ENCODE data around the gene SOX6.

The SOX6 gene

GRCh38 chr11:15940462-15941205, 415.7 kb downstream of the SOX6 start:
- TF ChIP-seq POLR2AphosphoS5 (IDR thresholded peaks at IDR 0.05; ENCODE audit: low read depth, low read length): no peak
- TF ChIP-seq TAF1 (IDR thresholded peaks at IDR 0.05; ENCODE audit: borderline replicate concordance, insufficient read depth, low read length): no peak
- no peak for TF ChIP-seq FOXP2 (optimal IDR thresholded peaks at IDR 0.05; ENCODE audit: borderline replicate concordance, extremely low read depth, extremely low read length, insufficient read depth)
- no peak for TF ChIP-seq REST (IDR thresholded peaks at IDR 0.05; ENCODE audit: insufficient read depth in 1 of 2, low read depth in 2 of 2, low read length in 2 of 2)
- no peak for TF ChIP-seq SIN3A (IDR thresholded peaks at IDR 0.05; ENCODE audit: borderline replicate concordance, insufficient read depth, low read length)

GRCh38 chr11:15938983-15939382, 417.4 kb downstream of the SOX6 start:
- TF ChIP-seq REST (IDR thresholded peaks at IDR 0.05; ENCODE audit: insufficient read depth in 1 of 2, low read depth in 2 of 2, low read length in 2 of 2): no peak
- TF ChIP-seq SIN3A (IDR thresholded peaks at IDR 0.05; ENCODE audit: borderline replicate concordance, insufficient read depth, low read length): no peak
- no peak for TF ChIP-seq TAF1 (IDR thresholded peaks at IDR 0.05; ENCODE audit: borderline replicate concordance, insufficient read depth, low read length)
- TF ChIP-seq POLR2AphosphoS5 (IDR thresholded peaks at IDR 0.05; ENCODE audit: low read depth, low read length): no peak
- no peak for TF ChIP-seq FOXP2 (optimal IDR thresholded peaks at IDR 0.05; ENCODE audit: borderline replicate concordance, extremely low read depth, extremely low read length, insufficient read depth)

GRCh38 chr11:15938121-15938611, 418.2 kb downstream of the SOX6 start:
- TF ChIP-seq POLR2AphosphoS5 (IDR thresholded peaks at IDR 0.05; ENCODE audit: low read depth, low read length) (no peak), SIN3A (IDR thresholded peaks at IDR 0.05; ENCODE audit: borderline replicate concordance, insufficient read depth, low read length) (no peak), FOXP2 (optimal IDR thresholded peaks at IDR 0.05; ENCODE audit: borderline replicate concordance, extremely low read depth, extremely low read length, insufficient read depth) (no peak), REST (IDR thresholded peaks at IDR 0.05; ENCODE audit: insufficient read depth in 1 of 2, low read depth in 2 of 2, low read length in 2 of 2) (no peak), TAF1 (IDR thresholded peaks at IDR 0.05; ENCODE audit: borderline replicate concordance, insufficient read depth, low read length) (no peak)

- TF ChIP-seq FOXP2 (optimal IDR thresholded peaks at IDR 0.05; ENCODE audit: borderline replicate concordance, extremely low read depth, extremely low read length, insufficient read depth): no peak
- TF ChIP-seq POLR2AphosphoS5 (IDR thresholded peaks at IDR 0.05; ENCODE audit: low read depth, low read length): no peak
- no peak for TF ChIP-seq REST (IDR thresholded peaks at IDR 0.05; ENCODE audit: insufficient read depth in 1 of 2, low read depth in 2 of 2, low read length in 2 of 2)
- no peak for TF ChIP-seq SIN3A (IDR thresholded peaks at IDR 0.05; ENCODE audit: borderline replicate concordance, insufficient read depth, low read length)
- TF ChIP-seq TAF1 (IDR thresholded peaks at IDR 0.05; ENCODE audit: borderline replicate concordance, insufficient read depth, low read length): no peak
These were observed 418.7 kb downstream of the SOX6 start for GRCh38 chr11:15937601-15938120.
